Endothelial cell of umbilical vein (primary cell): Measurements from ENCODE around the gene PMAIP1. TPM values are rescaled to one million over a fixed set of nuclear protein-coding genes. Genes with fewer than 3 reads are reported as not detected.

Source experiments
- BruUV-seq: library from RNA; stranded (reverse); fragments of 400-500 nt; replicated peaks from 2 replicates; lab custom pipeline; 2021; lab: Mats Ljungman, UMichigan
- CTCF ChIA-PET: fragments of 300-600, 350-600 bp; sonication (Branson Sonifier 250); formaldehyde crosslinking; loops from one replicate; lab custom pipeline; 2021; ENCODE audit warnings: antibody characterized with exemption, inconsistent platforms; lab: Charles Lee
- POLR2A ChIA-PET: fragments of 300-600, 350-600 bp; sonication (Branson Sonifier 250); formaldehyde crosslinking; loops from one replicate; lab custom pipeline; 2021; ENCODE audit warnings: antibody characterized with exemption, inconsistent platforms; lab: Charles Lee
- DNase-seq: peaks from one replicate; pipeline ENCODE4 v3.0.0-alpha.2; 2011; ENCODE audit warnings: low read depth, low spot score
- FAIRE-seq: peaks from 2 replicates; lab custom pipeline; 2011; peaks lifted over from hg19 to GRCh38; lab: Jason Lieb, UNC
- H2AFZ ChIP-seq: 2 replicates; pipeline ENCODE4 v1.6.0; 2012; ENCODE audit warnings: low read depth, low read length, control low read depth, inconsistent platforms
- H3K27ac ChIP-seq: 2 replicates; pipeline ENCODE4 v1.5.1; 2011; ENCODE audit warnings: low read depth, mild to moderate bottlenecking, control low read depth, low read length, moderate library complexity; ENCODE audit not compliant: insufficient read depth
- H3K27me3 ChIP-seq, 2 experiments: 2 replicates each; pipeline versions ENCODE4 v1.6.0 to v1.6.1; 2011; ENCODE audit warnings: low read length in 2 of 2, mixed read lengths in 1 of 2; ENCODE audit not compliant: control insufficient read depth in 2 of 2, insufficient read depth in 2 of 2
- H3K36me3 ChIP-seq, 2 experiments: 2 replicates in 1 of 2; 3 replicates in 1 of 2; pipeline ENCODE4 v1.5.1; 2011; ENCODE audit warnings: low read length in 2 of 2, mild to moderate bottlenecking in 1 of 2, moderate library complexity in 1 of 2; ENCODE audit not compliant: control insufficient read depth in 2 of 2, insufficient read depth in 2 of 2; ENCODE audit errors: extremely low read depth in 1 of 2
- H3K4me1 ChIP-seq: 3 replicates; pipeline ENCODE4 v1.5.1; 2011; ENCODE audit warnings: mild to moderate bottlenecking, low read length; ENCODE audit not compliant: control insufficient read depth, insufficient read depth; ENCODE audit errors: extremely low read depth
- H3K4me2 ChIP-seq: 2 replicates; pipeline ENCODE4 v1.6.1; 2011; ENCODE audit warnings: low read length, control low read depth, mixed read lengths; ENCODE audit not compliant: insufficient read depth
- H3K4me3 ChIP-seq, 3 experiments: fragments of 200-600 bp in 1 of 3; sonication (generic), shearing (Covaris generic) in 1 of 3; replicated peaks in 1 of 3; 2 replicates each; pipeline ENCODE4 v1.5.1; 2011 to 2016; ENCODE audit warnings: control low read depth in 3 of 3, low read length in 3 of 3, mild to moderate bottlenecking in 2 of 3, inconsistent platforms in 1 of 3, low read depth in 1 of 3, moderate library complexity in 1 of 3; ENCODE audit not compliant: insufficient read depth in 1 of 3
- H3K79me2 ChIP-seq: 2 replicates; pipeline ENCODE4 v1.6.0; 2012; ENCODE audit warnings: low read length, inconsistent platforms; ENCODE audit not compliant: control insufficient read depth, insufficient read depth
- H3K9ac ChIP-seq: replicated peaks from 2 replicates; pipeline ENCODE3; 2011; ENCODE audit warnings: low read length, control low read depth; ENCODE audit not compliant: insufficient read depth; ENCODE audit errors: extremely low read depth
- H3K9me1 ChIP-seq: replicated peaks from 3 replicates; pipeline ENCODE4 v1.6.0; 2011; ENCODE audit warnings: mild to moderate bottlenecking, low read length; ENCODE audit not compliant: control insufficient read depth, insufficient read depth; ENCODE audit errors: extremely low read depth
- H3K9me3 ChIP-seq: replicated peaks from 2 replicates; pipeline ENCODE4 v1.5.1; 2012; ENCODE audit warnings: low read length, inconsistent platforms; ENCODE audit not compliant: control insufficient read depth, insufficient read depth
- H4K20me1 ChIP-seq: replicated peaks from 2 replicates; pipeline ENCODE3; 2011; ENCODE audit warnings: mild to moderate bottlenecking, low read length; ENCODE audit not compliant: control insufficient read depth, insufficient read depth; ENCODE audit errors: extremely low read depth
- FOS ChIP-seq: IDR thresholded peaks from 2 replicates; pipeline ENCODE4 v1.6.1; 2011; ENCODE audit warnings: mild to moderate bottlenecking, low read length, moderate library complexity, borderline replicate concordance; ENCODE audit not compliant: insufficient read depth
- GATA2 ChIP-seq: IDR thresholded peaks from 2 replicates; pipeline ENCODE4 v1.7.0; 2011; ENCODE audit warnings: low read depth, mild to moderate bottlenecking, moderate library complexity, mixed read lengths, low read length; ENCODE audit not compliant: insufficient read length, insufficient read depth
- MYC ChIP-seq: IDR thresholded peaks from one replicate; pipeline ENCODE4 v1.6.1; 2011; ENCODE audit warnings: mild to moderate bottlenecking, low read depth, low read length
- POLR2A ChIP-seq: IDR thresholded peaks from 2 replicates; pipeline ENCODE4 v1.6.1; 2012; ENCODE audit warnings: low read depth, mild to moderate bottlenecking, control low read depth, low read length
- POLR2AphosphoS5 ChIP-seq: IDR thresholded peaks from 2 replicates; pipeline ENCODE4 v1.6.1; 2012; ENCODE audit warnings: low read depth, mild to moderate bottlenecking, control low read depth, low read length, moderate library complexity; ENCODE audit not compliant: insufficient read depth
- dilution Hi-C: fragments of 300-500 bp; cut with MboI; formaldehyde crosslinking; loops from one replicate; pipeline ENCODE4 v1.15.0; 2019; ENCODE audit warnings: low sequenced_read_pairs; ENCODE audit not compliant: extremely low pct_ligation_motif_present
- intact Hi-C: fragments of 100-400 bp; cut with micrococcal nuclease; formaldehyde crosslinking; loops from one replicate; pipeline ENCODE4 v1.10.0; 2022
- polyA plus RNA-seq, 4 experiments: library from polyadenylated mRNA; depleted of rRNA in 3 of 4; stranded (reverse) in 3 of 4; unstranded in 1 of 4; fragments of >200 nt; gene quantifications; 2 replicates each; pipeline versions ENCODE4 v1.2.1 to v1.2.3, GENCODE V29; 2011 to 2012; ENCODE audit warnings: missing spikeins in 1 of 4
- total RNA-seq: library from RNA; stranded (reverse); gene quantifications from 2 replicates; pipeline ENCODE4 v1.2.3, GENCODE V29; 2021

Gene PMAIP1
- total and polyA plus RNA-seq, 2 donors (not counting 3 experiments of a cell fraction or from before 2014, with no cell fraction given): 7.6 to 11.9 TPM

- Histone ChIP-seq H3K9ac (no peak overlapping the region), H3K4me2 (no peak overlapping the region), H3K27me3 (no peaks in the 10 kb centered on the region), H4K20me1 (no peaks in the 10 kb centered on the region), H3K9me1 (no peaks in the 10 kb centered on the region), H3K36me3 (no peaks in the 10 kb centered on the region), H3K79me2 (no peaks in the 10 kb centered on the region), H3K4me1 (no peaks in the 10 kb centered on the region), H3K9me3 (no peaks in the 10 kb centered on the region), H3K4me3 (no peak overlapping the region), H3K27ac (no peak overlapping the region), H2AFZ (no peak overlapping the region)
- intact Hi-C loops: no loop called here
- CTCF ChIA-PET: interaction anchor here (1.4 to 1.6 kb wide), 2 partner anchors 10 to 99 kb away, joined by 4 read pairs; no protein-coding TSS in a partner anchor
- TF ChIP-seq MYC (no peak), POLR2A (no peak), GATA2 (no peak), FOS (no peak), POLR2AphosphoS5 (no peak)
- dilution Hi-C loops: no loop called here
- no peak for DNase-seq
- POLR2A ChIA-PET: no interaction called here
- no peak for FAIRE-seq
- no TSS peak for BruUV-seq
These were observed 40.3 kb downstream of the PMAIP1 start for GRCh38 chr18:59940068-59940467.

DNA sequence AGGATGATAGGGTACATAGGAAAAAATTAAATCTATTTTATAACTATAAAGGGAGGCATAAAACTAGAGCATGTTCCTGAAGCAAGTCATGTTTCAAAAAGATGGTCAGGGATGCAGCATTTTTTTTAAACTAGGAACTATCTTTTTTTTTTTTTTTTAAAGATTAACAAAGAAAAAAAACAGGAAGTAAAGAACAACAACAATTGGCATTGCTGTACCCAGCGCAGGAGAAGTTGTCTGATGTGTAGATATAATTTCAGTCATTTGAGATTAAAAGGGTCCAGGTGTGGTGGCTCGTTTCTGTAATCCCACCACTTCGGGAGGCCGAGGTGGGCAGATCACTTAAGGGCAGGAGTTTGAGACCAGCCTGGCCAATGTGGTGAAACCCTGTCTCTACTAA, 41.5 kb downstream of the PMAIP1 start:
- intact Hi-C loops (no loop called here), dilution Hi-C loops (no loop called here)
- Histone ChIP-seq H3K9me3 (no peaks in the 10 kb centered on the region), H3K4me2 (no peak overlapping the region), H3K27ac (no peak overlapping the region), H3K79me2 (no peaks in the 10 kb centered on the region), H4K20me1 (no peaks in the 10 kb centered on the region), H3K36me3 (no peaks in the 10 kb centered on the region), H3K9me1 (no peaks in the 10 kb centered on the region), H3K4me1 (no peaks in the 10 kb centered on the region), H2AFZ (no peak overlapping the region), H3K4me3 (no peak overlapping the region), H3K27me3 (no peaks in the 10 kb centered on the region), H3K9ac (no peak overlapping the region)
- no TSS peak for BruUV-seq
- no peak for TF ChIP-seq FOS
- FAIRE-seq (no peak), DNase-seq (no peak)
- ChIA-PET CTCF (no interaction called here), POLR2A (no interaction called here)
